Measurements from ENCODE around the gene SRC. TPM values are rescaled to one million over a fixed set of nuclear protein-coding genes. Genes with fewer than 3 reads are reported as not detected.
A peak's percentile ranks its signal among the peaks of the same experiment; 100 is the strongest.

The SRC gene
- total RNA-seq, 1 experiment from 2014 or later: 42.3 TPM

- peak overlapping the region; percentile 71 for H3K9ac ChIP-seq (ENCODE audit: low read length)
- peaks cover 28 to 57% of the 10 kb centered on the region in 2 experiments for H3K4me1 ChIP-seq (ENCODE audit: control insufficient read depth in 1 of 2, insufficient read depth in 2 of 2, low read length in 2 of 2)
- H3K9me2 ChIP-seq (ENCODE audit: insufficient read depth): no peaks in the 10 kb centered on the region
- ChIA-PET POLR2A (interaction anchor here (2.0 kb wide), 1 partner anchor 35 kb away, joined by 7 read pairs; no protein-coding TSS in a partner anchor), CTCF (no interaction called here), RAD21 (ENCODE audit: low non-redundant PET in 1 of 2, low total read pairs in 2 of 2, uncharacterized antibody in 2 of 2, unreplicated experiment in 2 of 2) (no interaction called here)
- peak overlapping the region; percentile 26 for H2AFZ ChIP-seq (ENCODE audit: low read depth, low read length, poor library complexity, severe bottlenecking)
- BruUV-seq (replicated peaks): no TSS peak
- intact Hi-C loops (cut with micrococcal nuclease): loop anchor here (5.0 kb wide), 1 partner anchor 47 kb away; no protein-coding TSS in a partner anchor
- DNase-seq (ENCODE audit: low read depth, low spot score) (no peak), ATAC-seq (no peak; the same call in 1 of the 2 replicates)
- no peaks in the 10 kb centered on the region for H4K20me1 ChIP-seq (ENCODE audit: insufficient read depth)
- no peaks in the 10 kb centered on the region for H3K27me3 ChIP-seq (ENCODE audit: insufficient read depth, low read length)
- peak overlapping the region; percentile 93 for H3K4me2 ChIP-seq (ENCODE audit: low read length)
- H3K27ac ChIP-seq (ENCODE audit: low read depth, low read length): peak overlapping the region; percentile 53
- TF ChIP-seq CTCF (IDR thresholded peaks at IDR 0.05 in 2 of 3, conservative IDR thresholded peaks at IDR 0.05 in 1 of 3; ENCODE audit: borderline replicate concordance in 1 of 3, insufficient read depth in 1 of 3, low read depth in 2 of 3, low read length in 2 of 3) (no peak), ZFX (IDR thresholded peaks at IDR 0.05) (no peak), TCF7L2 (IDR thresholded peaks at IDR 0.05; ENCODE audit: borderline replicate concordance, extremely low read depth, insufficient read depth, insufficient read length) (no peak), POLR2AphosphoS5 (IDR thresholded peaks at IDR 0.05; ENCODE audit: low read depth, low read length) (peak; percentile 20; the same call in 1 of the 2 replicates), SP1 (IDR thresholded peaks at IDR 0.05; ENCODE audit: low read depth) (peak; percentile 51), ZBTB33 (IDR thresholded peaks at IDR 0.05; ENCODE audit: extremely low read depth, insufficient replicate concordance, low read length) (no peak), SIN3A (IDR thresholded peaks at IDR 0.05; ENCODE audit: low read depth) (no peak), POLR2A (IDR thresholded peaks at IDR 0.05; ENCODE audit: borderline replicate concordance, extremely low read depth, insufficient read depth, insufficient read length) (no peak)
- H3K79me2 ChIP-seq (ENCODE audit: insufficient read depth, low read length): peaks cover 41% of the 10 kb centered on the region
- peak overlapping the region; percentile 59 to 70 for H3K4me3 ChIP-seq (replicated peaks in 1 of 2; ENCODE audit: low read depth in 1 of 2, low read length in 2 of 2)
- H3K9me3 ChIP-seq (ENCODE audit: control insufficient read depth in 1 of 2, insufficient read depth in 1 of 2, low read depth in 1 of 2, low read length in 2 of 2): no peaks in the 10 kb centered on the region
- H3K36me3 ChIP-seq (ENCODE audit: control insufficient read depth in 1 of 2, insufficient read depth in 2 of 2, low read length in 2 of 2): no peaks in the 10 kb centered on the region; a peak in 1 of 4 replicates
Observed at GRCh38 chr20:37344506-37345338, 1.2 kb upstream of the SRC start.

Measured in HCT116 (cell line).